ENCODE measurements around the gene PIGQ.
A peak's percentile ranks its signal among the peaks of the same experiment; 100 is the strongest.

Gene PIGQ

DNA sequence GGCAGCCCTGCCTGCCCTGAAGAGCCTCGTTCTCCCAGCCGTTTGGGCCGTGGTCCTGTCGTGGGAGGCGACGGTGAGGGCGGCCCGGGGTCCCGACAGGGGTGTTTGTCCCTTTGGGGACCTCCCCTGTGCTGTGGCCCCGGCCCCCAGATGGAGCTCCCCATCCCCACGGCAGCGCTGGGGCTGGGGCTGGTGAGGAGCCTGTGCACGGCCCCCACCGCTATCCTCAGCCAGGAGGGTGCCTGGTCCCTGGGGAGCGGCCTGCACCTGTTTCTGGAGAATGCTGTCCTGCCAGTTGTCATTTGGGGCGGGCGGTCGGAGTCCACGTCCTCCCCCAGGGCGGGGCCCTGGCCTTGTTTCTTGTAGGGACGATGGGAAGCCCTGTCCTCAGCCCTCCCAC lies 35.6 kb upstream of the PIGQ start:
- no peaks in the 10 kb centered on the region for H3K9me3 Mint-ChIP-seq
- peaks cover 29% of the 10 kb centered on the region for H3K4me1 Mint-ChIP-seq
- H3K27me3 Mint-ChIP-seq (ENCODE audit: low read depth, poor library complexity): no peaks in the 10 kb centered on the region
- peaks cover 6% of the 10 kb centered on the region for H3K36me3 Mint-ChIP-seq (ENCODE audit: low read depth)
- TF ChIP-seq, protein P1, sequence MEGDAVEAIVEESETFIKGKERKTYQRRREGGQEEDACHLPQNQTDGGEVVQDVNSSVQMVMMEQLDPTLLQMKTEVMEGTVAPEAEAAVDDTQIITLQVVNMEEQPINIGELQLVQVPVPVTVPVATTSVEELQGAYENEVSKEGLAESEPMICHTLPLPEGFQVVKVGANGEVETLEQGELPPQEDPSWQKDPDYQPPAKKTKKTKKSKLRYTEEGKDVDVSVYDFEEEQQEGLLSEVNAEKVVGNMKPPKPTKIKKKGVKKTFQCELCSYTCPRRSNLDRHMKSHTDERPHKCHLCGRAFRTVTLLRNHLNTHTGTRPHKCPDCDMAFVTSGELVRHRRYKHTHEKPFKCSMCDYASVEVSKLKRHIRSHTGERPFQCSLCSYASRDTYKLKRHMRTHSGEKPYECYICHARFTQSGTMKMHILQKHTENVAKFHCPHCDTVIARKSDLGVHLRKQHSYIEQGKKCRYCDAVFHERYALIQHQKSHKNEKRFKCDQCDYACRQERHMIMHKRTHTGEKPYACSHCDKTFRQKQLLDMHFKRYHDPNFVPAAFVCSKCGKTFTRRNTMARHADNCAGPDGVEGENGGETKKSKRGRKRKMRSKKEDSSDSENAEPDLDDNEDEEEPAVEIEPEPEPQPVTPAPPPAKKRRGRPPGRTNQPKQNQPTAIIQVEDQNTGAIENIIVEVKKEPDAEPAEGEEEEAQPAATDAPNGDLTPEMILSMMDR (IDR thresholded peaks at IDR 0.05): no peak
- no peak overlapping the region for H3K4me3 Mint-ChIP-seq
- H3K27ac Mint-ChIP-seq: no peak overlapping the region
- no peak for DNase-seq

DNA sequence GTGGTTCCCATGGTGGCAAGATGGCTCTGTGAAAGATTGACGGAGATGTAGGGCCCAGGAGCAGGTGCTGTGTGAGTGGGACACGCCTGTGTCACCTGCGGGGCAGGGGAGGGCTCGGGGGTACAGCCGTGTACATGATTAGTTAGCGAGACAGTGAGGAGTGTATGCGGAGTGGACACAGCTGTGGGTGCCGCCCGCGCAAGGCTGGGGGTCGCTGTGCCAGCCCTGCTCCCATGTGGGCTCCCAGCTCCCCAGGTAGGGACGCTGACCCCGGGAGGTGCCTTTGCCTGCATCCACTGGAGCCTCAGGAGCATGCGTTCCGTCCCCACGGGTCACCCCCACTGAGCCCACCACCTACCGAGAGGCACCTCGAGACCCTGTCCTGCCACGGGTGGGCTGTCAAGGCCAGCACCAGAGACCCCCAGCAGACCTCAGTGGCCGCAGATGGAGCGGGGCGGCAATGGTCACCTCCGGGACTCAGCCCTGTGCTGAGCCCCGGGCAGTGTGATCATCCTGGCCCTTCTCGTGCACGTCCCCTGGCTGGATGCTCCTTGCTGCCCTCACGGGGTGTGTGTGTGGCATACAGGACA lies 34.8 kb upstream of the PIGQ start:
- DNase-seq: no peak
- no peak overlapping the region for H3K27ac Mint-ChIP-seq
- peaks cover 21% of the 10 kb centered on the region for H3K4me1 Mint-ChIP-seq
- H3K27me3 Mint-ChIP-seq (ENCODE audit: low read depth, poor library complexity): no peaks in the 10 kb centered on the region
- no peaks in the 10 kb centered on the region for H3K9me3 Mint-ChIP-seq
- H3K4me3 Mint-ChIP-seq: no peak overlapping the region
- TF ChIP-seq, protein P1 (IDR thresholded peaks at IDR 0.05): no peak
- H3K36me3 Mint-ChIP-seq (ENCODE audit: low read depth): peaks cover 6% of the 10 kb centered on the region

DNA sequence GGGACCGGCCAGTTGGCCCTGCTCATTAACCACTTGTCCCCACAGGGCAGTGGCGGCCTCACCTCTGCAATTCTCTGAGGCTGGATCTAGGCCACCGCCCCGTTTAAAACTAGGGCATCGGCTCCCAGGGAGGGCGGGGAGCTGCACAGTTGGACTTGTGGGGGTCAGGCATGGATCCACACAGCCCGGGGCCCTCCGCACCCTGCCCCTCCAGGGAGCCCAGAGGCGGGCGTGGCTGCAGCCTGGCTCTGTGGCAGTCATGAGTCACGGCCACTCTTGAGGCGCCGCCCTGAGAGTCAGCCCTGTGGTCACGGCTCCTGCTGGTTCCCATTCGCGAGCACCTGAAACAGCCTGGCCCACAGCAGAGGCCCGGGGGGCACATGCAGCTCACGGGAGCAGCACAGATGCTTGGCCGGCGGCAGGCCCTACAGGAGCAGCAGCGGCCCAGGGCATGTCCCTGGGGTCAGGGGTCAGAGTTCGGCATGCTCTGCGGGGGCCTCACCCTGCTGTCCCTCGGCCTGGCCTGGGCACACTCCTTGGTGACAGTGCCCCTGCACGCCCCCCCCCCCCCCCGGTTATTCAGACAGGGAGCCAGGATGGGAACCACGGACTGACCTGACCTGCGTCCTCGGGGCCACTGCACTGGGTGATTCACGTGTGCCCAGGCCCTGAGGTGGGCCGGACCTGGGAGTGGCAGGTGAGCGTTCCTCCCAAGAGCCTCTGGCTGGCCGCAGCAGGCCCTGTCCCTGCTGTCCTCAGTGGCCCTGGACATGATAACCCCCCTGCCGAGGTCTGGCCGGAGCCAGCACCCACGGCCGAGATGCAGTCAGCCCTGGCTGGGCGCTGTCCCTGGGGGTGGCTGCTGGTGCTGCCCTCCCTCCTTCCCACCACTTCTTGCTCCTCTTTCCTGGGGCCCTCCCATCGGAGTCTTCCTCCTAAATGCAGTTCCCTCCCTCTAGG lies 34.0 kb upstream of the PIGQ start:
- TF ChIP-seq, protein P1 (IDR thresholded peaks at IDR 0.05): no peak
- Mint-ChIP-seq H3K9me3 (no peaks in the 10 kb centered on the region), H3K27ac (peak overlapping the region; percentile 32), H3K36me3 (ENCODE audit: low read depth) (peaks cover 6% of the 10 kb centered on the region), H3K4me3 (no peak overlapping the region), H3K27me3 (ENCODE audit: low read depth, poor library complexity) (no peaks in the 10 kb centered on the region), H3K4me1 (peaks cover 14% of the 10 kb centered on the region)
- no peak for DNase-seq

DNA sequence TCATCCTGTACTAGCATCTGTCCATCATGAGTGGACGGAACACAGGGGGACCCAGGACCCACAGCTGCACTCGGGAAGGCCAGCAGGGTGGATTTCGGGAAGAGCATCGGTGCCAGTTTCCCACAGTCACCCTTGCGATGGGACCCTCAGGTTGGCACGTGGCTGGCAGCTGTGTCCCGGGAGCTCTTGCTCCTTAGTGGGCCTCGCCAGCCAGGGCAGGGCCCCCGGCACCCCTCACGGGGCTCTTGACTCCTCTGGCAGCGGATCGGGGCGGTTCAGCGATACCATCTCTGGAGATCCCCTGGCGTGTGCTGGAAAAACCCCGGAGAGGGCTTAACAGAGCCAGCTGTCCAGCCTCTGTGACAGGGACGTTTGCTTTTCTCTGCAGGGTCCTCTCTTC lies 33.0 kb upstream of the PIGQ start:
- TF ChIP-seq, protein P1 (IDR thresholded peaks at IDR 0.05): no peak
- no peak overlapping the region for H3K4me3 Mint-ChIP-seq
- H3K27ac Mint-ChIP-seq: no peak overlapping the region
- peaks cover 14% of the 10 kb centered on the region for H3K4me1 Mint-ChIP-seq
- DNase-seq: no peak
- no peaks in the 10 kb centered on the region for H3K27me3 Mint-ChIP-seq (ENCODE audit: low read depth, poor library complexity)
- peaks cover 6% of the 10 kb centered on the region for H3K36me3 Mint-ChIP-seq (ENCODE audit: low read depth)
- no peaks in the 10 kb centered on the region for H3K9me3 Mint-ChIP-seq

DNA sequence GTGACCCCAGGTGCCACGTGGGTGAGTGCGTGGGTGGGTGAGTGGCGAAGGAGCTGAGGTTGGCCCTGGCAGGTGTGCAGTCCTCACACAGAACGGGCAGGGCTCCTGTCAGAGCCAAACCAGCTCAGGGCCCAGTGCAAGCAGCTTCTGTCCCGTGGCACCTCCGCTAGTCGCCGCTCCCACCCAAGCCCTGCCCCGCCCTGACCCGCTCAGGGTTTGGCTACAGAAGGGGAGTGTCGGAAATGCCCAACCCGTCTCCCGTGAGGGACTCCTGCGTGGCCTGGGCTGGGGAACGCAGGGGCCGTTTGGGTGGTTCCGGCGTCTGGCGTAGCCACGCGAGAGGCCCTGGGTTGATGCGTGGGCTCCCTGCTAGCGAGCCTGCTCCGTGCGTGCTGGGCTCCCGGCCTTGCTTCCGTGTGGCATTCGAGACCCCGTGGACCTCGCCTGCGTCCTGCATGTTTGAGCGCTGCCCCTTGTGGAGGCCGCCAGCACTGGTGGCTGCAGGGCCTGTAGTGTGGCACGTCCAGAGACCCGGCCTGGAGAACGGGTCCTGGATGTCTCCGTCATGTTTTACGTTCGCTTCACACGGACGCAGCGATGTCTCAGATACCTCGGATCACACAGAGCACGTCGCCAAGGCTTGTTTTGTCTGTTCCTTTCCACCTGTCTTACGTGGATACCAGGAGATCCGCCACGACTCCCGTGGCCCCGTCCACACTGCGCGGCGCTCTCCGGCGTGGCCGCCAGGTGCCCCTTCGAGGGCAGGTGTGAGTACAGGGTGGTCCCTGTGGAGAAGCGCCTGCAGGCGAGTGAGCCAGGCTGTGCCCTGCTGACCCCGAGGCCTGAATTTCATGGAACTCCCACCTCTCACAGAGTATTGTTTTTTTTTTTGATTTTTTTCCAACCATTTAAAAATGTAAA lies 32.1 kb upstream of the PIGQ start:
- H3K36me3 Mint-ChIP-seq (ENCODE audit: low read depth): peaks cover 12% of the 10 kb centered on the region
- H3K27ac Mint-ChIP-seq: no peak overlapping the region
- H3K4me3 Mint-ChIP-seq: no peak overlapping the region
- peaks cover 20% of the 10 kb centered on the region for H3K4me1 Mint-ChIP-seq
- no peaks in the 10 kb centered on the region for H3K9me3 Mint-ChIP-seq
- DNase-seq: no peak
- TF ChIP-seq, protein P1 (IDR thresholded peaks at IDR 0.05): no peak
- no peaks in the 10 kb centered on the region for H3K27me3 Mint-ChIP-seq (ENCODE audit: low read depth, poor library complexity)
